Endothelial cell of umbilical vein (primary cell): Measurements from ENCODE around the gene KLK1. TPM values are rescaled to one million over a fixed set of nuclear protein-coding genes. Genes with fewer than 3 reads are reported as not detected.

ENCODE experiments used
- BruUV-seq: library from RNA; stranded (reverse); fragments of 400-500 nt; replicated peaks from 2 replicates; lab custom pipeline; 2021; lab: Mats Ljungman, UMichigan
- CTCF ChIA-PET: fragments of 300-600, 350-600 bp; sonication (Branson Sonifier 250); formaldehyde crosslinking; loops from one replicate; lab custom pipeline; 2021; ENCODE audit warnings: antibody characterized with exemption, inconsistent platforms; lab: Charles Lee
- POLR2A ChIA-PET: fragments of 300-600, 350-600 bp; sonication (Branson Sonifier 250); formaldehyde crosslinking; loops from one replicate; lab custom pipeline; 2021; ENCODE audit warnings: antibody characterized with exemption, inconsistent platforms; lab: Charles Lee
- DNase-seq: peaks from one replicate; pipeline ENCODE4 v3.0.0-alpha.2; 2011; ENCODE audit warnings: low read depth, low spot score
- FAIRE-seq: peaks from 2 replicates; lab custom pipeline; 2011; peaks lifted over from hg19 to GRCh38; lab: Jason Lieb, UNC
- H2AFZ ChIP-seq: 2 replicates; pipeline ENCODE4 v1.6.0; 2012; ENCODE audit warnings: low read depth, low read length, control low read depth, inconsistent platforms
- H3K27ac ChIP-seq: 2 replicates; pipeline ENCODE4 v1.5.1; 2011; ENCODE audit warnings: low read depth, mild to moderate bottlenecking, control low read depth, low read length, moderate library complexity; ENCODE audit not compliant: insufficient read depth
- H3K27me3 ChIP-seq, 2 experiments: 2 replicates each; pipeline versions ENCODE4 v1.6.0 to v1.6.1; 2011; ENCODE audit warnings: low read length in 2 of 2, mixed read lengths in 1 of 2; ENCODE audit not compliant: control insufficient read depth in 2 of 2, insufficient read depth in 2 of 2
- H3K36me3 ChIP-seq, 2 experiments: 2 replicates in 1 of 2; 3 replicates in 1 of 2; pipeline ENCODE4 v1.5.1; 2011; ENCODE audit warnings: low read length in 2 of 2, mild to moderate bottlenecking in 1 of 2, moderate library complexity in 1 of 2; ENCODE audit not compliant: control insufficient read depth in 2 of 2, insufficient read depth in 2 of 2; ENCODE audit errors: extremely low read depth in 1 of 2
- H3K4me1 ChIP-seq: 3 replicates; pipeline ENCODE4 v1.5.1; 2011; ENCODE audit warnings: mild to moderate bottlenecking, low read length; ENCODE audit not compliant: control insufficient read depth, insufficient read depth; ENCODE audit errors: extremely low read depth
- H3K4me2 ChIP-seq: 2 replicates; pipeline ENCODE4 v1.6.1; 2011; ENCODE audit warnings: low read length, control low read depth, mixed read lengths; ENCODE audit not compliant: insufficient read depth
- H3K4me3 ChIP-seq, 3 experiments: fragments of 200-600 bp in 1 of 3; sonication (generic), shearing (Covaris generic) in 1 of 3; replicated peaks in 1 of 3; 2 replicates each; pipeline ENCODE4 v1.5.1; 2011 to 2016; ENCODE audit warnings: control low read depth in 3 of 3, low read length in 3 of 3, mild to moderate bottlenecking in 2 of 3, inconsistent platforms in 1 of 3, low read depth in 1 of 3, moderate library complexity in 1 of 3; ENCODE audit not compliant: insufficient read depth in 1 of 3
- H3K79me2 ChIP-seq: 2 replicates; pipeline ENCODE4 v1.6.0; 2012; ENCODE audit warnings: low read length, inconsistent platforms; ENCODE audit not compliant: control insufficient read depth, insufficient read depth
- H3K9ac ChIP-seq: replicated peaks from 2 replicates; pipeline ENCODE3; 2011; ENCODE audit warnings: low read length, control low read depth; ENCODE audit not compliant: insufficient read depth; ENCODE audit errors: extremely low read depth
- H3K9me1 ChIP-seq: replicated peaks from 3 replicates; pipeline ENCODE4 v1.6.0; 2011; ENCODE audit warnings: mild to moderate bottlenecking, low read length; ENCODE audit not compliant: control insufficient read depth, insufficient read depth; ENCODE audit errors: extremely low read depth
- H3K9me3 ChIP-seq: replicated peaks from 2 replicates; pipeline ENCODE4 v1.5.1; 2012; ENCODE audit warnings: low read length, inconsistent platforms; ENCODE audit not compliant: control insufficient read depth, insufficient read depth
- H4K20me1 ChIP-seq: replicated peaks from 2 replicates; pipeline ENCODE3; 2011; ENCODE audit warnings: mild to moderate bottlenecking, low read length; ENCODE audit not compliant: control insufficient read depth, insufficient read depth; ENCODE audit errors: extremely low read depth
- EZH2 ChIP-seq: IDR thresholded peaks from 2 replicates; pipeline ENCODE4 v1.6.1; 2012; ENCODE audit warnings: borderline replicate concordance, low read depth, mild to moderate bottlenecking, moderate library complexity, low read length, inconsistent platforms; ENCODE audit not compliant: severe bottlenecking
- FOS ChIP-seq: IDR thresholded peaks from 2 replicates; pipeline ENCODE4 v1.6.1; 2011; ENCODE audit warnings: mild to moderate bottlenecking, low read length, moderate library complexity, borderline replicate concordance; ENCODE audit not compliant: insufficient read depth
- GATA2 ChIP-seq: IDR thresholded peaks from 2 replicates; pipeline ENCODE4 v1.7.0; 2011; ENCODE audit warnings: low read depth, mild to moderate bottlenecking, moderate library complexity, mixed read lengths, low read length; ENCODE audit not compliant: insufficient read length, insufficient read depth
- JUN ChIP-seq: IDR thresholded peaks from 2 replicates; pipeline ENCODE4 v1.6.1; 2011; ENCODE audit warnings: borderline replicate concordance, low read depth; ENCODE audit not compliant: insufficient read length, insufficient read depth
- MYC ChIP-seq: IDR thresholded peaks from one replicate; pipeline ENCODE4 v1.6.1; 2011; ENCODE audit warnings: mild to moderate bottlenecking, low read depth, low read length
- POLR2AphosphoS5 ChIP-seq: IDR thresholded peaks from 2 replicates; pipeline ENCODE4 v1.6.1; 2012; ENCODE audit warnings: low read depth, mild to moderate bottlenecking, control low read depth, low read length, moderate library complexity; ENCODE audit not compliant: insufficient read depth
- dilution Hi-C: fragments of 300-500 bp; cut with MboI; formaldehyde crosslinking; loops from one replicate; pipeline ENCODE4 v1.15.0; 2019; ENCODE audit warnings: low sequenced_read_pairs; ENCODE audit not compliant: extremely low pct_ligation_motif_present
- intact Hi-C: fragments of 100-400 bp; cut with micrococcal nuclease; formaldehyde crosslinking; loops from one replicate; pipeline ENCODE4 v1.10.0; 2022
- polyA plus RNA-seq, 4 experiments: library from polyadenylated mRNA; depleted of rRNA in 3 of 4; stranded (reverse) in 3 of 4; unstranded in 1 of 4; fragments of >200 nt; gene quantifications; 2 replicates each; pipeline versions ENCODE4 v1.2.1 to v1.2.3, GENCODE V29; 2011 to 2012; ENCODE audit warnings: missing spikeins in 1 of 4
- total RNA-seq: library from RNA; stranded (reverse); gene quantifications from 2 replicates; pipeline ENCODE4 v1.2.3, GENCODE V29; 2021
- TF ChIP-seq, protein P1 (sequence below): IDR thresholded peaks from 2 replicates; pipeline ENCODE4 v1.6.1; 2011; ENCODE audit not compliant: insufficient read depth, insufficient read length

The KLK1 gene
- total and polyA plus RNA-seq, 2 donors (not counting 3 experiments of a cell fraction or from before 2014, with no cell fraction given) = 0.08 TPM; not detected in 1

GRCh38 chr19:50797429-50797780 lies 26.2 kb downstream of the KLK1 start:
- Histone ChIP-seq H3K9me1 (no peaks in the 10 kb centered on the region), H2AFZ (no peak overlapping the region), H3K9me3 (no peaks in the 10 kb centered on the region), H3K36me3 (peaks cover 19 to 22% of the 10 kb centered on the region in 2 experiments), H3K27ac (no peak overlapping the region), H3K4me3 (no peak overlapping the region), H3K27me3 (no peaks in the 10 kb centered on the region), H3K79me2 (peaks cover 30% of the 10 kb centered on the region), H3K4me2 (no peak overlapping the region), H3K9ac (no peak overlapping the region), H4K20me1 (no peaks in the 10 kb centered on the region), H3K4me1 (no peaks in the 10 kb centered on the region)
- CTCF ChIA-PET = interaction anchor here (1.9 kb wide), 1 partner anchor 14 kb away, joined by 7 read pairs; no protein-coding TSS in a partner anchor
- BruUV-seq = no TSS peak
- DNase-seq = no peak
- dilution Hi-C loops = no loop called here
- no peak for TF ChIP-seq EZH2
- TF ChIP-seq FOS = no peak
- no peak for FAIRE-seq
- intact Hi-C loops = no loop called here
- POLR2A ChIA-PET = no interaction called here

DNA sequence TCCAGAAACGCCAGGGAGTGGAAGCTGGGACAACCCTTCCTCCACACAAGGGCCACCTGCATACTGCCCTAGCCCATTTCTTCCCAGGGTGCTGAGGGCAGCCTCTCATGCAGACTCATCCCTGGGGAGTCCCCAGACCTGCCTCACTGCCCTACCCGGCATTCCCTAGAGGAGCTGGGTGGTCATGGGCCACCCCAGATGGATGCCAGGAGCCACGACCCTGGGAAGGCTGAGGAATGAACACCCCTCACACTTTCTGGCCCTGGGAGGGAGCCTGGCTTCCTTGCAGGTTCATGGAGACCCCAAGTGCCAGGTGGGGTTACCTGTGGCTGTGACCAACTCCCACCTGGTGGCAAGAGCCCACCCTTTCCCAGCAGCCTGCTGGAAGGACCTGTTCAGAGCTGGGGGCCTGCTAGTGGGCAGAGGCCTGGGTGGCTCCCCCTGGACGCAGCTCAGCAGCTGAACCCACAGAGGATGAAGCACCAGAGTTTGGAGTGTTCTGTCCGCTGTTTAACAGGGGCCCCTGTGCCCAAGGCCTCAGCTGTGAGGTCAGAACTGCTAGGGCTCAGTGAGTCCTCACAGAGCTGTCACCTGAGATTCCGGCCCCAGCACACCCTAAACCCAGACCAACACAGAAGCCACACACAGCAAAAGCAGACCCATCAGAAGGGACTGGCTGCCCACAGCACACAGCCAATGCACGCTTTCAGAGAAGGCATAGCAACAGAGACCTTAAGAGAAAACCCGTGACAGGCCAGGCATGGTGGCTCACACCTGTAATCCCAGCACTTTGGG lies 26.8 kb downstream of the KLK1 start:
- no peak for DNase-seq
- dilution Hi-C loops = no loop called here
- H3K9me1 ChIP-seq = no peaks in the 10 kb centered on the region
- H3K79me2 ChIP-seq = peaks cover 24% of the 10 kb centered on the region
- H3K9ac ChIP-seq = no peak overlapping the region
- ChIA-PET CTCF (interaction anchor here (1.9 kb wide), 1 partner anchor 13 kb away, joined by 7 read pairs; no protein-coding TSS in a partner anchor), POLR2A (interaction anchor here (2.1 kb wide), 1 partner anchor 8 kb away, joined by 6 read pairs; no protein-coding TSS in a partner anchor)
- H4K20me1 ChIP-seq = no peaks in the 10 kb centered on the region
- intact Hi-C loops = no loop called here
- no peak overlapping the region for H2AFZ ChIP-seq
- TF ChIP-seq JUN (no peak), GATA2 (no peak), MYC (no peak), POLR2AphosphoS5 (no peak), FOS (no peak)
- TF ChIP-seq, protein P1, sequence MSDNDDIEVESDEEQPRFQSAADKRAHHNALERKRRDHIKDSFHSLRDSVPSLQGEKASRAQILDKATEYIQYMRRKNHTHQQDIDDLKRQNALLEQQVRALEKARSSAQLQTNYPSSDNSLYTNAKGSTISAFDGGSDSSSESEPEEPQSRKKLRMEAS = no peak
- no peak for FAIRE-seq
- no peak overlapping the region for H3K4me3 ChIP-seq
- no peaks in the 10 kb centered on the region for H3K4me1 ChIP-seq
- H3K36me3 ChIP-seq = peaks cover 15 to 22% of the 10 kb centered on the region in 2 experiments
- BruUV-seq = no TSS peak
- H3K4me2 ChIP-seq = no peak overlapping the region
- no peak overlapping the region for H3K27ac ChIP-seq
- no peaks in the 10 kb centered on the region for H3K27me3 ChIP-seq
- H3K9me3 ChIP-seq = no peaks in the 10 kb centered on the region
